SH-SY5Y (cell line): Measurements from ENCODE around the gene EXD1.

Experiments used
- GATA2 ChIP-seq: IDR thresholded peaks from 2 replicates; pipeline ENCODE4 v1.6.1; 2011; ENCODE audit warnings: mild to moderate bottlenecking, low read depth, low read length
- GATA3 ChIP-seq: IDR thresholded peaks from 2 replicates; pipeline ENCODE4 v1.6.1; 2011; ENCODE audit warnings: low read depth, mild to moderate bottlenecking, low read length, moderate library complexity

GRCh38 chr15:41154412-41154811 lies 76.1 kb downstream of the EXD1 start:
- TF ChIP-seq GATA3 = no peak
- no peak for TF ChIP-seq GATA2
